K562 (cell line): ENCODE results near the gene N4BP2. TPM values are rescaled to one million over a fixed set of nuclear protein-coding genes. Genes with fewer than 3 reads are reported as not detected.
A peak's percentile ranks its signal among the peaks of the same experiment; 100 is the strongest.

Experiments
- BACH1 ChIP-seq: fragments of 200-800 bp; sonication (Bioruptor generic); IDR thresholded peaks from 2 replicates; pipeline ENCODE4 v1.6.1; 2016; ENCODE audit warnings: missing genetic modification characterization, missing compliant biosample characterization
- CREB5 ChIP-seq: fragments of 250-450 bp; sonication (Bioruptor Pico); IDR thresholded peaks from 2 replicates; pipeline ENCODE4 v1.5.0; 2020; ENCODE audit warnings: mild to moderate bottlenecking
- ELF2 ChIP-seq: fragments of 250-450 bp; sonication (Bioruptor Pico); IDR thresholded peaks from 2 replicates; pipeline ENCODE4 v1.5.0; 2021; ENCODE audit warnings: mild to moderate bottlenecking
- GTF2E2 ChIP-seq: fragments of 200-800 bp; sonication (Bioruptor generic); IDR thresholded peaks from 2 replicates; pipeline ENCODE4 v1.6.1; 2016; ENCODE audit warnings: missing genetic modification characterization, missing compliant biosample characterization
- IRF9 ChIP-seq: fragments of 450-650 bp; IDR thresholded peaks from 2 replicates; pipeline ENCODE4 v1.6.1; 2016; ENCODE audit warnings: missing biosample characterization, missing genetic modification characterization
- JUN ChIP-seq, 2 experiments: sonication (generic) in 1 of 2; formaldehyde crosslinking in 1 of 2; IDR thresholded peaks; 2 replicates each; pipeline versions ENCODE4 v1.6.1 to v1.8.0; 2012 to 2022; ENCODE audit warnings: borderline replicate concordance in 2 of 2, mild to moderate bottlenecking in 2 of 2, improper control_type of control experiment in 1 of 2, low read depth in 1 of 2, low read length in 1 of 2, missing genetic modification reagents in 1 of 2
- KDM5B ChIP-seq: fragments of 200-600 bp; sonication (generic); IDR thresholded peaks from 2 replicates; pipeline ENCODE4 v1.6.1; 2012; ENCODE audit warnings: low read depth, mild to moderate bottlenecking, moderate library complexity, low read length, control low read depth, inconsistent platforms; ENCODE audit not compliant: insufficient replicate concordance
- SNIP1 ChIP-seq: fragments of 450-650 bp; IDR thresholded peaks from 2 replicates; pipeline ENCODE4 v1.7.1; 2017; ENCODE audit warnings: low read depth, mild to moderate bottlenecking
- SOX6 ChIP-seq: fragments of 450-650 bp; IDR thresholded peaks from 2 replicates; pipeline ENCODE4 v1.6.1; 2014; ENCODE audit warnings: mild to moderate bottlenecking
- SRSF7 ChIP-seq: fragments of 200-400 bp; formaldehyde crosslinking; optimal IDR thresholded peaks from 2 replicates; pipeline ENCODE3; 2017; ENCODE audit warnings: mild to moderate bottlenecking, low read depth, low read length
- ZC3H11A ChIP-seq: IDR thresholded peaks from 2 replicates; pipeline ENCODE4 v1.6.1; 2012; ENCODE audit warnings: low read depth, low read length, improper control_type of control experiment
- ZNF445 ChIP-seq: fragments of 250-450 bp; sonication (Bioruptor Pico); IDR thresholded peaks from 2 replicates; pipeline ENCODE4 v1.4.0; 2020; ENCODE audit warnings: low read depth, mild to moderate bottlenecking, moderate library complexity
- ZNF586 ChIP-seq: fragments of 450-650 bp; formaldehyde crosslinking; conservative IDR thresholded peaks from 2 replicates; pipeline ENCODE4 v1.4.0; 2020; ENCODE audit warnings: mild to moderate bottlenecking, moderate library complexity
- polyA plus RNA-seq, 8 experiments: library from polyadenylated mRNA; depleted of rRNA in 4 of 8; stranded (reverse) in 5 of 8; unstranded in 3 of 8; fragments of >200 nt; fragmentation: Nextera tagmentation in 2 of 8; fragmentation: Illumina TruSeq in 1 of 8; extraction: Ambion mirVana in 2 of 8; extraction: Trizol in 1 of 8; gene quantifications; 2 replicates each; pipeline versions ENCODE4 v1.2.1 to v1.2.3, GENCODE V29; 2011 to 2014; ENCODE audit warnings: inconsistent platforms in 1 of 8, missing spikeins in 1 of 8
- total RNA-seq, 7 experiments: library from RNA; depleted of rRNA in 6 of 7; stranded (reverse); fragments of >200 nt in 6 of 7; fragmentation: Illumina TruSeq in 2 of 7; extraction: Trizol in 2 of 7; gene quantifications; 2 replicates each; pipeline versions ENCODE4 v1.2.1 to v1.2.3, GENCODE V29; 2011 to 2021; ENCODE audit warnings: low replicate concordance in 1 of 7
- TF ChIP-seq, protein P1 (sequence below): sonication (generic); formaldehyde crosslinking; IDR thresholded peaks from 2 replicates; pipeline ENCODE4 v1.8.0; 2023; ENCODE audit warnings: mild to moderate bottlenecking, missing genetic modification reagents
- TF ChIP-seq, protein P2 (sequence below): fragments of 250-450 bp; sonication (Bioruptor Pico); IDR thresholded peaks from 2 replicates; pipeline ENCODE4 v1.4.0; 2020; ENCODE audit warnings: borderline replicate concordance
- TF ChIP-seq, protein P3 (sequence below): sonication (generic); formaldehyde crosslinking; IDR thresholded peaks from 2 replicates; pipeline ENCODE4 v1.8.0; 2022; ENCODE audit warnings: missing genetic modification reagents, mild to moderate bottlenecking, moderate library complexity, borderline replicate concordance

The N4BP2 gene
- total and polyA plus RNA-seq, 9 of the 15 experiments (the other 6 are each of a cell fraction or from before 2014, with no cell fraction given), result 2.7 to 12.6 (median 7.6) TPM

DNA sequence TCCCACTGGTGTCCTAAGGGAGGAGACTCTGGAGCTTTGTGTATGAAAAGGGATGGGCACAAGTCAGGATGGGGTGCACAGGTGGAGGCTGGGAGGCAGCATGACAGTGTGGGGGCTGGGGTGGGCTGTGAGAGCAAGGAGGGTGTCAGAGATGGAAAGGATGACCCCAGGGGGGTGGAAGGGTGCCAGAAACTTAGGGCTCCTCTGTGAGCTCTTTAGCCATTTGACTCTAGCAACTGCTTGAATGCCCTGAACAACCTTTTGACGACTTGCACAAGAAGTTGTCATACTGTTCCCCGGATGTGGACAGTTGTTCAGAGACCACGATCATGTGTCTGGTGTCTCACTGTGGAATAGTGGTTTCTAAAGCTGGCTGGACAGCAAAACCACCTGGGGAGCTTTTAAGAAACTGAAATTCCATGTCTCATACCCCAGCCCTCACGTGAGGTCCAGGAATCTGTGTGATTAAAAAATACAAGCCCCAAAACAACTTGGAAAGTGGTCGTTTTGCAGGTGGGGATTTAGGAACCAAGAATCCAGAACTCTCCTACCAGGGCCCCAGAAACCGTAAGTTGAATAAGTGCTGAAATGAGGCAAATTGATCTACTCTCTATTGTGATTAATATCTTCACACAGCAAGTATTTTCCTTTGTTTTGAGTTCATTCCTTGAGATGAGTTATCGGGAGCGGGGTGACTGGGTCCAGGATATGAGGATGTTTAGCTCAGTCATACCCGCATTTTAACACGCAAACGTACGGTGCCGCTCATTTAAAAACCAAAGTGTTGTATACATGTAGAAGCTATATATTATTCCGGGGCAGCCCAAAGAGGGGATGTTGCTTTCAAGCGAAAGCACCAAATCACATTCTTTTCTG, 143.6 kb downstream of the N4BP2 start (continued):
- no peak for TF ChIP-seq ZNF586 (CRISPR knock-in tag)
- TF ChIP-seq ZC3H11A, result no peak
- peak; percentile 92 for TF ChIP-seq GTF2E2 (tag)
- TF ChIP-seq KDM5B, result no peak
- TF ChIP-seq, protein P1, sequence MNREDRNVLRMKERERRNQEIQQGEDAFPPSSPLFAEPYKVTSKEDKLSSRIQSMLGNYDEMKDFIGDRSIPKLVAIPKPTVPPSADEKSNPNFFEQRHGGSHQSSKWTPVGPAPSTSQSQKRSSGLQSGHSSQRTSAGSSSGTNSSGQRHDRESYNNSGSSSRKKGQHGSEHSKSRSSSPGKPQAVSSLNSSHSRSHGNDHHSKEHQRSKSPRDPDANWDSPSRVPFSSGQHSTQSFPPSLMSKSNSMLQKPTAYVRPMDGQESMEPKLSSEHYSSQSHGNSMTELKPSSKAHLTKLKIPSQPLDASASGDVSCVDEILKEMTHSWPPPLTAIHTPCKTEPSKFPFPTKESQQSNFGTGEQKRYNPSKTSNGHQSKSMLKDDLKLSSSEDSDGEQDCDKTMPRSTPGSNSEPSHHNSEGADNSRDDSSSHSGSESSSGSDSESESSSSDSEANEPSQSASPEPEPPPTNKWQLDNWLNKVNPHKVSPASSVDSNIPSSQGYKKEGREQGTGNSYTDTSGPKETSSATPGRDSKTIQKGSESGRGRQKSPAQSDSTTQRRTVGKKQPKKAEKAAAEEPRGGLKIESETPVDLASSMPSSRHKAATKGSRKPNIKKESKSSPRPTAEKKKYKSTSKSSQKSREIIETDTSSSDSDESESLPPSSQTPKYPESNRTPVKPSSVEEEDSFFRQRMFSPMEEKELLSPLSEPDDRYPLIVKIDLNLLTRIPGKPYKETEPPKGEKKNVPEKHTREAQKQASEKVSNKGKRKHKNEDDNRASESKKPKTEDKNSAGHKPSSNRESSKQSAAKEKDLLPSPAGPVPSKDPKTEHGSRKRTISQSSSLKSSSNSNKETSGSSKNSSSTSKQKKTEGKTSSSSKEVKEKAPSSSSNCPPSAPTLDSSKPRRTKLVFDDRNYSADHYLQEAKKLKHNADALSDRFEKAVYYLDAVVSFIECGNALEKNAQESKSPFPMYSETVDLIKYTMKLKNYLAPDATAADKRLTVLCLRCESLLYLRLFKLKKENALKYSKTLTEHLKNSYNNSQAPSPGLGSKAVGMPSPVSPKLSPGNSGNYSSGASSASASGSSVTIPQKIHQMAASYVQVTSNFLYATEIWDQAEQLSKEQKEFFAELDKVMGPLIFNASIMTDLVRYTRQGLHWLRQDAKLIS, result no peak
- TF ChIP-seq ELF2, result no peak
- no peak for TF ChIP-seq SNIP1
- TF ChIP-seq BACH1 (tag), result peak; percentile 58; the same call in 1 of the 2 replicates
- TF ChIP-seq JUN (IDR thresholded peaks at IDR 0.05; ENCODE audit: borderline replicate concordance, low read depth, low read length), result no peak
- no peak for TF ChIP-seq JUN (CRISPR knock-in tag; IDR thresholded peaks at IDR 0.05; ENCODE audit: borderline replicate concordance)
- TF ChIP-seq SRSF7, result no peak
- TF ChIP-seq, protein P2, sequence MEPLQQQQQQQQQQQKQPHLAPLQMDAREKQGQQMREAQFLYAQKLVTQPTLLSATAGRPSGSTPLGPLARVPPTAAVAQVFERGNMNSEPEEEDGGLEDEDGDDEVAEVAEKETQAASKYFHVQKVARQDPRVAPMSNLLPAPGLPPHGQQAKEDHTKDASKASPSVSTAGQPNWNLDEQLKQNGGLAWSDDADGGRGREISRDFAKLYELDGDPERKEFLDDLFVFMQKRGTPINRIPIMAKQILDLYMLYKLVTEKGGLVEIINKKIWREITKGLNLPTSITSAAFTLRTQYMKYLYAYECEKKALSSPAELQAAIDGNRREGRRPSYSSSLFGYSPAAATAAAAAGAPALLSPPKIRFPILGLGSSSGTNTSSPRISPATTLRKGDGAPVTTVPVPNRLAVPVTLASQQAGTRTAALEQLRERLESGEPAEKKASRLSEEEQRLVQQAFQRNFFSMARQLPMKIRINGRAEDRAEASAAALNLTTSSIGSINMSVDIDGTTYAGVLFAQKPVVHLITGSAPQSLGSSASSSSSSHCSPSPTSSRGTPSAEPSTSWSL (CRISPR knock-in tag), result no peak
- TF ChIP-seq IRF9 (tag), result no peak
- TF ChIP-seq ZNF445 (CRISPR knock-in tag), result no peak
- TF ChIP-seq SOX6, result peak; percentile 8; the same call in 1 of the 2 replicates
- TF ChIP-seq, protein P3, sequence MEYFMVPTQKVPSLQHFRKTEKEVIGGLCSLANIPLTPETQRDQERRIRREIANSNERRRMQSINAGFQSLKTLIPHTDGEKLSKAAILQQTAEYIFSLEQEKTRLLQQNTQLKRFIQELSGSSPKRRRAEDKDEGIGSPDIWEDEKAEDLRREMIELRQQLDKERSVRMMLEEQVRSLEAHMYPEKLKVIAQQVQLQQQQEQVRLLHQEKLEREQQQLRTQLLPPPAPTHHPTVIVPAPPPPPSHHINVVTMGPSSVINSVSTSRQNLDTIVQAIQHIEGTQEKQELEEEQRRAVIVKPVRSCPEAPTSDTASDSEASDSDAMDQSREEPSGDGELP (CRISPR knock-in tag), result no peak
- TF ChIP-seq CREB5 (CRISPR knock-in tag), result no peak
